Measurements from ENCODE around the gene ARL4A. TPM values are rescaled to one million over a fixed set of nuclear protein-coding genes. Genes with fewer than 3 reads are reported as not detected.

ARL4A gene
- total RNA-seq, result 57.7 TPM

GRCh38 chr7:12686891-12687717 is at the start of gene ARL4A:
Gene ARL4A, plus strand, starts transcription at chr7:12687633. Its CDS starts 622 bp downstream, at chr7:12688255.

Small RNA genes lying within 50 kb of the gene (small RNA-seq; reads per million reads assigned to genes)
- gene RF00264, result not detected

Other genes starting within 250 kb of the ARL4A start
- gene SCIN, start 116.9 kb upstream of the ARL4A start, total RNA-seq, result 9.9 TPM